ENCODE data around the gene BTN1A1.

Gene BTN1A1

DNA sequence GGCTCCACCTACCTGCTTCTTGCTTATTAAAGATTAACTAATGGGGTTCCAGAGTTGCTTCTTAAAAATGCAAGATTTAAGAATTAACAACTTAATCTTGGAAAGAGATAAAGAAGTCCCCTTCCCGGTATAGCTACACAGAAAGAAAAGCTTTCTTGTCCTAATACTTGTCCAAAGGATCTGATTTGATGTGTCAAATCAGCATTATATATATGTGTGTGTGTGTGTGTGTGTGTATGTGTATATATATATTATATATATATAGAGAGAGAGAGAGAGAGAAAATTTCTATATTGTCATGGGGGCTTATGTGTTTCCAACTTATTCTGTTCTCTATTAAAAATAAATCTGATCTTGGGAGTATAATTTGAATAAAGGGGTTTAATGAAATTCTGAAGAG is 33.4 kb downstream of the BTN1A1 start:
- H3K4me3 ChIP-seq (ENCODE audit: low read depth, low read length): peak overlapping the region; percentile 61
- TF ChIP-seq, protein P1, sequence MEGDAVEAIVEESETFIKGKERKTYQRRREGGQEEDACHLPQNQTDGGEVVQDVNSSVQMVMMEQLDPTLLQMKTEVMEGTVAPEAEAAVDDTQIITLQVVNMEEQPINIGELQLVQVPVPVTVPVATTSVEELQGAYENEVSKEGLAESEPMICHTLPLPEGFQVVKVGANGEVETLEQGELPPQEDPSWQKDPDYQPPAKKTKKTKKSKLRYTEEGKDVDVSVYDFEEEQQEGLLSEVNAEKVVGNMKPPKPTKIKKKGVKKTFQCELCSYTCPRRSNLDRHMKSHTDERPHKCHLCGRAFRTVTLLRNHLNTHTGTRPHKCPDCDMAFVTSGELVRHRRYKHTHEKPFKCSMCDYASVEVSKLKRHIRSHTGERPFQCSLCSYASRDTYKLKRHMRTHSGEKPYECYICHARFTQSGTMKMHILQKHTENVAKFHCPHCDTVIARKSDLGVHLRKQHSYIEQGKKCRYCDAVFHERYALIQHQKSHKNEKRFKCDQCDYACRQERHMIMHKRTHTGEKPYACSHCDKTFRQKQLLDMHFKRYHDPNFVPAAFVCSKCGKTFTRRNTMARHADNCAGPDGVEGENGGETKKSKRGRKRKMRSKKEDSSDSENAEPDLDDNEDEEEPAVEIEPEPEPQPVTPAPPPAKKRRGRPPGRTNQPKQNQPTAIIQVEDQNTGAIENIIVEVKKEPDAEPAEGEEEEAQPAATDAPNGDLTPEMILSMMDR (IDR thresholded peaks at IDR 0.05; ENCODE audit: low read depth, low read length): no peak

DNA sequence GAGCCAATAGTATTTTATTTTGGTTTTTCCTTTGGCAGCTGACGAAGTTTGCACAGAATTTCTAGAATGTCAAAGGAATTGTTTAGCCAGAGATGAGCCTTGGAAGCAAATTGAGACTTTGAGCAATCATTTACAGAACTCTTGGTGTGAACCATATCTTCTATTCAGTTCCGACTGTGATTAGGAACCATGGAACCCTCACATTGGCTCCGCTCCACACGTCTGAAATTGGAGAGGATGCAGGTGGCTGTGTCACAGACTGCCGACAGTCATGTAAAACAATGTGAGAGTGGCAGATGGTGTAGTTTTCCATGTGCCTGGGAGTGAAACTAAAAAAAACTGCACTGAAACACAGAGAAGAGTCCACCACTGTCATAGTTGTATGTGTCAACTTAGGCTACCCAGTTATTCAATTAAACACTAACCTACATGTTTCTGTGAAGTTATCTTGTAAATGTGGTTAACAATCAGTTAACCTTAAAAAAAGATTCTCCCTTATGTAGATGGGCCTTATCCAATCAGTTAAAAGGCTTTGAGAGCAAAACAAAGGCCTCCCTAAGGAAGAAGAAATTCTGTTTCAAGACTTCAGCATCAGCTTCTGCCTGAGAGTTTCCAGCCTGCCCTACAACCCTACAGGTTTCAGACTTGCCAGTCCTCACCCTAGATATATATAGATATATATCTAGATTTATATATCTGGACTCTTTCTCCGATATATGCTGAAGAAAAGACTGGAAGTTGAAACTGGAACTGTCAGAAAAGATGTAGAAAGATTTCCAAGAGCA is 34.8 kb downstream of the BTN1A1 start:
- no peak overlapping the region for H3K4me3 ChIP-seq (ENCODE audit: low read depth, low read length)
- TF ChIP-seq, protein P1 (IDR thresholded peaks at IDR 0.05; ENCODE audit: low read depth, low read length): no peak

DNA sequence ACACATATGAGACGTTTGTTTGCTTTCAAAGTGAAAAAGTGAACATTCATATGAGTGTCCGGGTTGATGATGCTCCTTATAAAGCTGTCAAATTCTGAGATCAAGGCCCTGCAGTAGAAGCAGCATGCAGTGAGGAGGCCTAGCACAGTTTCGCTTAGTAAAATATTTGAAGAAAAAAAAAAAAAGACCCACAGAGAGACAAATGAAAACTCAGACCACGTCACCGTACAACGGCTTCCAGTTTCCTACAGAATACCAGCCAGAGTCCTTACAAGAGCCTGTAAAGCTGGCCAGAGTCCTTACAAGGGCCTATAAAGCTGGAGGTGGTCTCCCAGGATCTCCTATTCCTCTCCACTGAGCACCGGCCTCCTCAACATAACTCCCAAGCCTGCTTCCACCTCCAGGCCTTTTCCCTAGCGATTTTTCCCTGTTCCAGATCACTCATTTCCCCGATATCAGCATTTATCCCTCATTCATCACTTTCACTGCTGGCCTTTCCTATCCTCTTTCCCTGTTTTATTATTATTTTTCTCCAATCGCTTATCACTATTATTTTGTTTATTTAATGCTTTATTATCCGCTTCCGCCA is 36.6 kb downstream of the BTN1A1 start:
- TF ChIP-seq, protein P1 (IDR thresholded peaks at IDR 0.05; ENCODE audit: low read depth, low read length): no peak
- H3K4me3 ChIP-seq (ENCODE audit: low read depth, low read length): peak overlapping the region; percentile 85

DNA sequence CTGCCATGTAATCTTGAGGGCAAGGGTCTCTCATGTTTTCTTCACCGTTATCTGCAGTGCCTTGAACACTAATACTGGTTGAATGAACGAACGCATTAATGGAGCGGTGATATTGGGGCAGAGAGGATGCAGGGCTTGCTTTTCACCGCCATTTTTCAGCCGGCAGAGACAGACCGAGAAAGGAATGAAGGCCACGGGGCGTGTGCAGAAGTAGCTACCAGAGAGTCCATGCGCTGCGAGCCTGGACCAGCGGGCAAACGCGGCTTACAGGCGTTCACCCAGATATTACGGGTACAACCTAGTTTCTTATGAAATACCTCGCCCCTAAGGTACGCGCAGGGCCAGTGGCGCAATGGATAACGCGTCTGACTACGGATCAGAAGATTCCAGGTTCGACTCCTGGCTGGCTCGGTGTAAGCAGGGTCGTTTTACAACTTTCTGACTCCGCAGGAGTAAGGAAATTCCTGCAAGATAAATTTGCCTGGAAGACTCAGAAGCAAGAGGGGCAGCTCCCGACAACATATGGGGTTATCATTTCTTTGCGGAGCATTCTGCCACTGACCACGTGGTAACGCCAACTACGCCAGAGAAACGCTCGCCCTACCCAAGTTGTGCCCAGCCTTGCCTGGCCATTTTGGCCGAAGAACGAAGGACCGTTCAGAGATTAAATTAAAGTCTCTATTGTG is 37.2 kb downstream of the BTN1A1 start:
- peak overlapping the region; percentile 85 for H3K4me3 ChIP-seq (ENCODE audit: low read depth, low read length)
- TF ChIP-seq, protein P1 (IDR thresholded peaks at IDR 0.05; ENCODE audit: low read depth, low read length): no peak

DNA sequence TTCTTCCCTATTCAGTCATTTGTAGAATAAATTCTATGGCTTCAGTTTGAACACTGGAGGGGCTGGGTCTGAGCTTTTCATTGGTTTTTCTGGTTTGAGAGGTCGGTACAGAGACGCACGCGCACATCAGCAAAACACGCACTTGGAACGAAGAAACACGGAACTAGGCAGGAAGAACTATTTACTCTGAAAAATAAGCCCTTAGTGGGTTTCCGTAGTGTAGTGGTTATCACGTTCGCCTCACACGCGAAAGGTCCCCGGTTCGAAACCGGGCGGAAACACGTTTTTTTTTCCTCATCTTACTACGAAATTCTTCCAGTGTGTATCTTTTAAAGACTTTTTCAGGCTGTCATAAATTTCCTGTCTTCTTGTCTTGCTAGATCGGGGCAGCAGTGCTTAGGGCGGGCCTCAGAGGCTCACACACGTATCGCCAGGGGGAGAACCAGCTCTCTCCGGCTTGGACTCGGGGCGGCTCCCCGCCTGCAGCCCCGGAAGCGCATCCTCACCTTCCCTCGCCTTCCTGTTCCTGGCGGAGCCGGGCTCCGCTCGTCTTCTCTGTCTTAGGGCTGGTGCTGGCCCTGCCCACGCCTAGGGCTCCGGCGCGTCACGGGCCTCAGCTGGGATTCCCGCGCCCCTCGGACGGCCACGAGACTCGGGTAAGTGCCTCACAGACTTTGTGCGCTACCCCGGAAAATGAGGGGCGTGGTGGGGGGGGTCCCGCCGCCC is 37.9 kb downstream of the BTN1A1 start, which contains the start of gene HMGN4:
TSS of gene HMGN4 (plus strand) at position 521 of the 726 bp plus-strand sequence. CDS start 6,841 bp downstream, outside the sequence.
- H3K4me3 ChIP-seq (ENCODE audit: low read depth, low read length): peak within 1 kb of the TSS; percentile 85
- TF ChIP-seq, protein P1 (IDR thresholded peaks at IDR 0.05; ENCODE audit: low read depth, low read length): no peak

DNA sequence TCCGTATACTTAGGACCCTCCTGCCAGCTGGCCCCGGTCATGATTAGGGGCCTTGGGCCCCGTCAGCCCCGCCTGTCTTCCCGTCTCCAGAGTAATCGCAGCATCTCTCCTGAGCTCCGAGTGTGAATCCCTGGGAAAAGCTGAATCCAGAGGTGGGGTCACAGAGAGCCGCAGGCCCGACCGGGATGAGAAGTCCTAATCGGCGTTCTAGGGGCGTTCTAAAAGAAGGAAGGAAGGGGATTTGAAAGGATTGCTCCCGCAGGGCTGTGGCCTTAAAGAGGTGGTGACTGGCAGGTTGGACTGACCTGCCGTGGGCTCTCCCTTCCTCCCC is 38.4 kb downstream of the BTN1A1 start:
- TF ChIP-seq, protein P1 (IDR thresholded peaks at IDR 0.05; ENCODE audit: low read depth, low read length): no peak
- peak overlapping the region; percentile 85 for H3K4me3 ChIP-seq (ENCODE audit: low read depth, low read length)
